KMS-11 (cell line): ENCODE data around the gene EMC1.

Source experiments
- H2AFZ ChIP-seq: fragments of 200-600 bp; sonication (generic); 2 replicates; pipeline ENCODE4 v1.6.1; 2016; ENCODE audit warnings: antibody characterized with exemption, mixed run types, low read depth
- H3K27ac ChIP-seq: fragments of 200-600 bp; sonication (generic); 2 replicates; pipeline ENCODE4 v1.6.1; 2016; ENCODE audit warnings: mild to moderate bottlenecking, mixed run types
- H3K27me3 ChIP-seq: fragments of 200-600 bp; sonication (generic); 2 replicates; pipeline ENCODE4 v1.6.1; 2017; ENCODE audit warnings: mild to moderate bottlenecking, low read depth, mixed run types, moderate library complexity; ENCODE audit not compliant: insufficient read depth
- H3K36me3 ChIP-seq: fragments of 200-600 bp; sonication (generic); 2 replicates; pipeline ENCODE4 v1.6.1; 2017; ENCODE audit warnings: mild to moderate bottlenecking, mixed run types; ENCODE audit not compliant: insufficient read depth
- H3K4me1 ChIP-seq: fragments of 200-600 bp; sonication (generic); 2 replicates; pipeline ENCODE4 v1.6.1; 2016; ENCODE audit warnings: mild to moderate bottlenecking, low read depth, mixed run types; ENCODE audit not compliant: poor library complexity, severe bottlenecking
- H3K4me2 ChIP-seq: fragments of 200-600 bp; sonication (generic); 2 replicates; pipeline ENCODE4 v1.7.0; 2016; ENCODE audit warnings: mild to moderate bottlenecking, mixed run types
- H3K4me3 ChIP-seq: fragments of 200-600 bp; sonication (generic); IDR thresholded peaks from 2 replicates; pipeline ENCODE4 v1.6.1; 2017; ENCODE audit warnings: low read depth, low read length, mixed read lengths; ENCODE audit not compliant: insufficient read depth
- H3K79me2 ChIP-seq: fragments of 200-600 bp; sonication (generic); 2 replicates; pipeline ENCODE4 v1.6.1; 2016; ENCODE audit warnings: low read depth, mixed run types; ENCODE audit not compliant: insufficient read depth
- H3K9ac ChIP-seq: fragments of 200-600 bp; sonication (generic); 2 replicates; pipeline ENCODE4 v1.6.1; 2016; ENCODE audit warnings: mild to moderate bottlenecking, mixed run types
- H4K20me1 ChIP-seq: fragments of 200-600 bp; sonication (generic); 2 replicates; pipeline ENCODE4 v1.6.1; 2016; ENCODE audit warnings: mild to moderate bottlenecking, mixed run types; ENCODE audit not compliant: insufficient read depth
- CTCF ChIP-seq: fragments of 200-600 bp; sonication (generic); conservative IDR thresholded peaks from 2 replicates; pipeline ENCODE4 v1.6.1; 2017; ENCODE audit warnings: low read depth, mild to moderate bottlenecking, antibody characterized with exemption, low read length, moderate library complexity, mixed read lengths

Gene EMC1

DNA sequence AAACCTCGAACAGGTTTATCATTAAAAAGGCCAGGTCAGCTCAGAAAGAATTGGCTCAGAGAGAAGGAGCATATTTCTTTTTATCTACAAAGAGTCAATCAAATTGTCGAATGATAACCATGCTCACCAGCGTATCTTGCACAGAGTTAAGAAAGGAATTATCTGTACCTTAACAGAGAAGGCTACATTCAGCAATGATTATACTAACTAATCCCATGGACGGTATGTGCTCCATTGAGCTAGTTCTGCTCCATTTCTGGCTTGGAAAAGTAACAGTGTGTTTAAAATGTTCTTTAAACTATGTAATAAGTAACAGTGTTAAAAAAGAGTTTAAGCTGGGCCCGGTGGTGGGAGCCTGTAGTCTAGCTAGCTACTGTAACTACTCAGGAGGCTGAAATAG lies 45.5 kb downstream of the EMC1 start:
- TF ChIP-seq CTCF: no peak
- Histone ChIP-seq H3K79me2 (peaks cover 90% of the 10 kb centered on the region), H3K4me2 (peak overlapping the region; percentile 60), H3K27me3 (no peaks in the 10 kb centered on the region), H3K4me3 (no peak overlapping the region), H3K27ac (peak overlapping the region; percentile 41; the same call in 1 of the 2 replicates), H3K4me1 (peaks cover 45% of the 10 kb centered on the region), H3K9ac (no peak overlapping the region), H3K36me3 (no peaks in the 10 kb centered on the region), H2AFZ (no peak overlapping the region), H4K20me1 (peaks cover 15% of the 10 kb centered on the region)

DNA sequence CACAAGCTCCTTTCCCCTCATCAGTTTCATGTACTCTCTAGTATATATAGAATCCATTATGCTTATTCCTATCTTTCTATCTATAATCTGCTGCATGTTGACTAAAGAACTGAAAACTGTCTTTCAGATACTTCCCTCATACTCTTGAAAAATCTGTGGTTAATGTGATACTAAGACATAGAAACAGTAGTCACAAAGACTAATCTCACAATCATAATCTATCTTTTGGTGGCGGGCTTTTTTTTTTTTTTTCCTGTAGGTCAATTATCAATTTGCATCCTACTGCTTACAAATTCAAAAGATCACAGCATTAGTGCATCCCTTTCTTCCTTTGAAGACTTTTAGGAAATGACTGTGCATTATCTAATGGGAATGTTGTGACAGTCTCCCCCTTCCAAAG lies 45.9 kb downstream of the EMC1 start:
- no peaks in the 10 kb centered on the region for H3K36me3 ChIP-seq
- peaks cover 15% of the 10 kb centered on the region for H4K20me1 ChIP-seq
- no peak overlapping the region for H2AFZ ChIP-seq
- H3K27me3 ChIP-seq: no peaks in the 10 kb centered on the region
- no peak overlapping the region for H3K9ac ChIP-seq
- H3K4me1 ChIP-seq: peaks cover 45% of the 10 kb centered on the region
- peaks cover 86% of the 10 kb centered on the region for H3K79me2 ChIP-seq
- H3K4me3 ChIP-seq: no peak overlapping the region
- H3K27ac ChIP-seq: peak overlapping the region; percentile 41; the same call in 1 of the 2 replicates
- H3K4me2 ChIP-seq: peak overlapping the region; percentile 60
- no peak for TF ChIP-seq CTCF

GRCh38 chr1:19204446-19205266 lies 46.7 kb downstream of the EMC1 start:
- Histone ChIP-seq H3K79me2 (peaks cover 83% of the 10 kb centered on the region), H3K27me3 (no peaks in the 10 kb centered on the region), H2AFZ (no peak overlapping the region), H4K20me1 (peaks cover 15% of the 10 kb centered on the region), H3K4me1 (peaks cover 45% of the 10 kb centered on the region), H3K4me3 (no peak overlapping the region), H3K4me2 (peak overlapping the region; percentile 60; the same call in 1 of the 2 replicates), H3K9ac (no peak overlapping the region), H3K27ac (peak overlapping the region; percentile 41; the same call in 1 of the 2 replicates), H3K36me3 (no peaks in the 10 kb centered on the region)
- no peak for TF ChIP-seq CTCF

GRCh38 chr1:19203440-19203839 lies 47.9 kb downstream of the EMC1 start:
- Histone ChIP-seq H3K4me1 (peaks cover 40% of the 10 kb centered on the region), H3K27ac (no peak overlapping the region), H3K79me2 (peaks cover 70% of the 10 kb centered on the region), H3K36me3 (0 out of 2 replicates have a peak, but pooled peaks cover 5% of the 10 kb centered on the region), H3K27me3 (no peaks in the 10 kb centered on the region), H3K4me3 (no peak overlapping the region), H4K20me1 (peaks cover 15% of the 10 kb centered on the region), H2AFZ (no peak overlapping the region), H3K9ac (no peak overlapping the region), H3K4me2 (no peak overlapping the region)
- no peak for TF ChIP-seq CTCF
